ENCODE data around the gene ORAI2.

Gene ORAI2

GRCh38 chr7:102415685-102416225 is 17.6 kb upstream of the ORAI2 start:
- peak; percentile 77 to 82 for DNase-seq

GRCh38 chr7:102416406-102416805 is 17.0 kb upstream of the ORAI2 start:
- DNase-seq: no peak

GRCh38 chr7:102417105-102417504 is 16.3 kb upstream of the ORAI2 start:
- no peak for DNase-seq

- DNase-seq: no peak
Observed at GRCh38 chr7:102418592-102418991, 14.8 kb upstream of the ORAI2 start.

DNA sequence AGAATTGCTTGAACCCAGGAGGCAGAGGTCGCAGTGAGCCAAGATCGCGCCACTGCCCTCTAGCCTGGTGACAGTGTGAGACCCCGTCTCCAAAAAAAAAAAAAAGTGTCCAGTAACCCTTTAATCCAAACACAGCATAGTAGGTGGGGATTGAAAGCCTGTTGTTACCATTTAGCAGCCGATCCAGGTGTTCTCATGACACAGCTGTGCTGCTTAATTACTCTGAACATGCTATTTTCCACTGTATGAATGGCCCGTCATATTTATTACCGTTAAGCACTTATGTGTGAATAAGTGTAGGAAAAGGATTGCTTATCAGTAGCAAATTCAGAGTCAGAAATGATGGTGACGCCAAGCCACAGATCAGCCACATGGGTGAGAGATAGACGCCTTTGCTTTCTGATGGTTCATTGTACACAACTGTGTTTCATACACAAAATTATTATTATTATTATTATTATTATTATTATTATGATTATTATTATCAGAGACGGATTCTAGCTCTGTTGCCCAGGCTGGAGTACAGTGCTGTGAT is 11.6 kb upstream of the ORAI2 start:
- DNase-seq: no peak

GRCh38 chr7:102424129-102424551 is 9.2 kb upstream of the ORAI2 start:
- DNase-seq: no peak

- no peak for DNase-seq
Observed at GRCh38 chr7:102424787-102425218, 8.6 kb upstream of the ORAI2 start.

- DNase-seq: peak; percentile 86 to 89
Observed at GRCh38 chr7:102425639-102426267, 7.6 kb upstream of the ORAI2 start.

GRCh38 chr7:102426268-102427018 is 6.9 kb upstream of the ORAI2 start:
- DNase-seq: peak; percentile 82 to 85

DNA sequence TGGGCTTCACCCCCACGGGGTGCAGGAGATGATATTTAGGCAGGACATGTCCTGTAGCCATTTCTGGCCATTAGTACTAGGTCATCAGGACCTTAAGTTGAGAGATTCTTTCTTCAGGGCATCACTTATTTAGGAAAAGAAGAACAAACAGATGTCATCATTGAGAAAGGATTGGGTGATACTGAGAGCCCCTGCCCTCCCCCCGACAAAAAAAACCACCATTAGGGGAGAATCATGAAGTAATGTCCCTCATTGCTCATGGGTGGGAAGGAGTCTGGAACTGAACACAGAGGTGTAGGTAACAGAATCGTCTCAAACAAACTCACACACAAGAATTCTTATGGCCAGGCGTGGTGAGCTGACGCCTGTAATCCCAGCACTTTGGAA is 6.4 kb upstream of the ORAI2 start:
- no peak for DNase-seq

- no peak for DNase-seq
Observed at GRCh38 chr7:102429141-102429899, 4.1 kb upstream of the ORAI2 start.

DNA sequence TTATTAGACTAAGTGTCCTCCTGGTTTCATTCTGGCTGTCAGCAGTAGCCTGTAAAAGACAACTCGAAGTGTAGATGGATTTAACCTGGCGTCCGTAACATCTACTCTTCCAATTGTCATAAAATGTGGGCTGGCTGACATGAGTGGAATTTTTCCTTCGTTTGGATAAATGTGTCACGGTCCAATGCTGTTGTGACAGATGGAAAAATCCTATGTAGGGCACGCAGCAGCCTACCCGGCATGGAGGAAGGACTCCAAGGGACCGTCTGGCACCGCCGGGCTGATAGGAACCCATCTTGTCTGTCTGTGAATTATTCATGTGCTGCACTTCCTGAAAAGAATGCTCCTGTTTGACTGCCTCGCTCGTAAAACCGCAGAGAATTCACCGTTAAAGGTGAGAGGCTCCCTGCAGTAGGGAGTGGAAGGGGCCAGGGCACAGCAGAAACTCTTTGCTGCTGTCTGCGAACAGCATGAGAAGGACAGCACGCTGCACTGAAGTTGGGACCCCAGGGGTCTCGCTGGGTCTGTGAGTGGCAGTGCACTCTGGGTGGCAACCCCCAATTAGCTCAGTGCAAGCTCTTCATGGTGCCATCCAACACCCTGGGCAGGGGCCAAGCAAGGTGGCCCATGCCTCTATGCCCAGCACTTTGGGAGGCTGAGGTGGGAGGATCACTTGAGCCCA is 1.6 kb upstream of the ORAI2 start:
- DNase-seq: peak; percentile 63

- peak in 1 of 2 experiments; percentile 46 for DNase-seq
Observed at GRCh38 chr7:102432442-102433218, 745 bp upstream of the ORAI2 start.

GRCh38 chr7:102434039-102434486 is 688 bp downstream of the ORAI2 start:
- peak in 1 of 2 experiments; percentile 45 for DNase-seq

DNA sequence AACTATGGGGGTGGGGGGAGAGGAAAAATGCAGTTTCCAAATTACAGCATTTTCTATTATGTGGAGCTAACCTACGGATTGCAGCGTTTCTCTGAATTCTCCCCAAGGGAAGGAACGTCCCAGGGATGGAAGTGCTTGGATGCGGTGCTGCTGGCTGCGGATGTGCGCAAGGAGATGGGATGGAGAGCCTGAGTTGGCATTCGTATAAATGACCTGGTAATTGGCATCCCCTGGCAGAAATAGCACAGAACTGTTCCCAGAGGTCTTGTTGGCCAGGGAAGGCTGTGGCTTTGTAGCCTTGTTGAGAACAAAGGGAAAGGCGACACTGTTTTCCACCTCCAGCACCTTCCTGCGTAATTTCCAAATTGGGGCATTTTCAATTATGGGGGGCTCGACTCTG is 2.7 kb downstream of the ORAI2 start:
- no peak for DNase-seq

DNA sequence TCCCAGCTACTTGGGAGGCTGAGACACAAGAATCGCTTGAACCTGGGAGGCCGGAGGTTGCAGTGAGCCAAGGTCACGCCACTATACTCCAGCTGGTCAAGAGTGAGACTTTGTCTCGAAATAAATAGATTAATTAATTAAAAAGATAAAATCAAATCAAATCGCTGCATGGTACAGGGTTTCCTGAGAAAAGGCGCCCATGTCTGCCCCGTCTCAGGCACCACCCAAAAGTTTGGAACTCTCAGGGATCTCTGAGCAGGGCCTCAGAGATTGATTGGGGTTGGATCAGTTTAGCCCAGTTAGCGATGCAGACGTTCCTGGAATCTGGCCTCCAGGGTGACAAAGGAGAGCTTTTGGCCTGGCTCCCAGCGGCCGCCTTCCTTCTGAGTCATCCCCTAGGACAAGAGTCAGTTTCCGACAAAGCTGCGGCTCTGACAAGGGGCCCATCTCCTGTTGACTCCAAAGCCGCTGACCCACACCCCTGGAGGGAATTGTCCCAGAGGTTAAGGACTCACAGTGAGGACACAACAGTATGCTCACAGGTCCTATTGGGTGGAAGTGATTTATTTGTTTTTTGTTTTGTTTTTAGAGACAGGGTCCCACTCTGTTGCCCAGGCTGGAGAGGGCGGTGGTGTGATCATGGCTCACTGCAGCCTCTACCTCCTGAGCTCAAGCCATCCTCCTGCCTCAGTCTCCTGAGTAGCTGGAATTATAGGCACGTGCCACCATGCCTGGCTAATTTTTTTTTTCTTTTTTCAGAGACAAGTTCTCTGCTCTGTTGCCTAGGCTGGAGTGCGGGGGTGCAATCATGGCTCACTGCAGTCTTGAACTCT is 6.8 kb downstream of the ORAI2 start:
- DNase-seq: no peak

DNA sequence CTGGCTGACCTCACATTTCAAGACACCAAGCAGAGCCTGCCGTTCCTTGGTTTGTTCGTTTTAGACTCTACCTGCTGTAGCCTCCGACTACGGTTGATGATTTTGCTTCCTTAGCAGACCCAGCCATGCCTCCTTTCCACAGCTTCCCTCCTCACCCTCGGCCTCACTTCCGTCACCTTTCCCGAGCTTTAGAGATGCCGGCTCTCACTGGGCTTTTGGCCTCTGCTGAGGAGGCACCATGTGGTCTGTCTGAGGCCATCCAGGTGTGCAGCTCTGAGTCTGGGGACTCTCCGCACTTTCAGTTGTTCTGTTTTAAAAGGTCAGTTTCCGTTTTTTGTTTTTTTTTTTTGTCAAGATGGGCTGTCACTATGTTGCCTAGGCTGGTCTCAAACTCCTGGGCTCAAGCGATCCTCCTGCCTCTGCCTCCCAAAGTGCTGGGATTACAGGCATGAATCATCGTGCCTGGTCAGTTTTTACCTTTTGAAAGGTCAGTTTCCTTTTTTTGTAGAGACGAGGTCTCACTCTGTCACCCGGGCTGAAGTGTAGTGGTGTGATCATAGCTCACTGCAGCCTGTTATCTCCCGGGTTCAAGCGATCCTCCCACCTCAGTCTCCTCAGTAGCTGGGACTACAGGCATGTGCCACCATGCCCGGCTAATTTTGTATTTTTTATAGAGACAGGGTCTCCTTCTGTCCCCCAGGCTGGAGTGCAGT is 11.7 kb downstream of the ORAI2 start:
- no peak for DNase-seq

GRCh38 chr7:102445674-102446071 is 12.3 kb downstream of the ORAI2 start:
- no peak for DNase-seq

GRCh38 chr7:102446387-102447156 is 13.2 kb downstream of the ORAI2 start:
- no peak for DNase-seq

All from activated T-cell treated with anti-CD3 and anti-CD28 coated beads, Interleukin-2, amount 50 U/mL, for 48 hours (primary cell).